NT2/D1 (cell line): ENCODE measurements around the gene OR4A15.

Experiments used
- YY1 ChIP-seq: IDR thresholded peaks from 2 replicates; pipeline ENCODE4 v1.6.1; 2011; ENCODE audit not compliant: insufficient read length, insufficient read depth
- ZNF274 ChIP-seq: IDR thresholded peaks from 2 replicates; pipeline ENCODE4 v1.6.1; 2011; ENCODE audit warnings: mild to moderate bottlenecking, low read depth, low read length

- no peak for TF ChIP-seq YY1
- no peak for TF ChIP-seq ZNF274
Observed at GRCh38 chr11:55401011-55401410, 33.2 kb downstream of the OR4A15 start.
